Measurements from ENCODE around the gene BBS7.

GRCh38 chr4:121900132-121900983, 30.1 kb upstream of the BBS7 start:
- TF ChIP-seq RARB (CRISPR knock-in tag; IDR thresholded peaks at IDR 0.05) (no peak), GLIS3 (CRISPR knock-in tag; IDR thresholded peaks at IDR 0.05) (no peak), PATZ1 (CRISPR knock-in tag; IDR thresholded peaks at IDR 0.05; ENCODE audit: borderline replicate concordance) (no peak), TCF4 (CRISPR knock-in tag; IDR thresholded peaks at IDR 0.05; ENCODE audit: borderline replicate concordance) (no peak), CSRNP3 (CRISPR knock-in tag; IDR thresholded peaks at IDR 0.05) (no peak), SNAI2 (CRISPR knock-in tag; IDR thresholded peaks at IDR 0.05) (no peak), CREB5 (CRISPR knock-in tag; IDR thresholded peaks at IDR 0.05; ENCODE audit: low read depth) (no peak), ARNTL (CRISPR knock-in tag; IDR thresholded peaks at IDR 0.05; ENCODE audit: borderline replicate concordance, low read depth) (no peak), POU6F1 (CRISPR knock-in tag; IDR thresholded peaks at IDR 0.05; ENCODE audit: borderline replicate concordance, low read depth) (no peak), OSR1 (CRISPR knock-in tag; IDR thresholded peaks at IDR 0.05) (no peak), ZNF70 (CRISPR knock-in tag; IDR thresholded peaks at IDR 0.05) (no peak), ZFP30 (CRISPR knock-in tag; IDR thresholded peaks at IDR 0.05) (no peak), ESRRG (CRISPR knock-in tag; IDR thresholded peaks at IDR 0.05) (no peak), TOX (CRISPR knock-in tag; IDR thresholded peaks at IDR 0.05; ENCODE audit: borderline replicate concordance) (no peak)
